ENCODE data around the gene ALK.

The ALK gene

GRCh38 chr2:29446847-29447246, 474.5 kb downstream of the ALK start:
- no peaks in the 10 kb centered on the region for H3K27me3 ChIP-seq (ENCODE audit: insufficient read depth, low read depth)
- H2AFZ ChIP-seq (ENCODE audit: low read depth) = no peak overlapping the region
- H4K20me1 ChIP-seq (ENCODE audit: insufficient read depth) = no peaks in the 10 kb centered on the region
- no peak overlapping the region for H3K9ac ChIP-seq
- no peak overlapping the region for H3K27ac ChIP-seq
- H3K36me3 ChIP-seq (ENCODE audit: insufficient read depth) = no peaks in the 10 kb centered on the region
- TF ChIP-seq CTCF (conservative IDR thresholded peaks at IDR 0.05; ENCODE audit: low read depth, low read length) = no peak
- no peak overlapping the region for H3K4me2 ChIP-seq
- no peak overlapping the region for H3K4me3 ChIP-seq (IDR thresholded peaks at IDR 0.05; ENCODE audit: insufficient read depth, low read depth, low read length)
- no peaks in the 10 kb centered on the region for H3K4me1 ChIP-seq (ENCODE audit: low read depth, poor library complexity, severe bottlenecking)
- H3K79me2 ChIP-seq (ENCODE audit: insufficient read depth, low read depth) = no peaks in the 10 kb centered on the region

- H3K4me3 ChIP-seq (IDR thresholded peaks at IDR 0.05; ENCODE audit: insufficient read depth, low read depth, low read length) = no peak overlapping the region
- no peaks in the 10 kb centered on the region for H3K4me1 ChIP-seq (ENCODE audit: low read depth, poor library complexity, severe bottlenecking)
- H2AFZ ChIP-seq (ENCODE audit: low read depth) = no peak overlapping the region
- no peaks in the 10 kb centered on the region for H3K79me2 ChIP-seq (ENCODE audit: insufficient read depth, low read depth)
- TF ChIP-seq CTCF (conservative IDR thresholded peaks at IDR 0.05; ENCODE audit: low read depth, low read length) = no peak
- no peak overlapping the region for H3K9ac ChIP-seq
- no peaks in the 10 kb centered on the region for H3K27me3 ChIP-seq (ENCODE audit: insufficient read depth, low read depth)
- no peaks in the 10 kb centered on the region for H4K20me1 ChIP-seq (ENCODE audit: insufficient read depth)
- H3K27ac ChIP-seq = no peak overlapping the region
- H3K36me3 ChIP-seq (ENCODE audit: insufficient read depth) = no peaks in the 10 kb centered on the region
- H3K4me2 ChIP-seq = no peak overlapping the region
These were observed 477.2 kb downstream of the ALK start for GRCh38 chr2:29444150-29444549.

GRCh38 chr2:29443627-29444026, 477.8 kb downstream of the ALK start:
- Histone ChIP-seq H3K79me2 (ENCODE audit: insufficient read depth, low read depth) (no peaks in the 10 kb centered on the region), H2AFZ (ENCODE audit: low read depth) (no peak overlapping the region), H3K27me3 (ENCODE audit: insufficient read depth, low read depth) (no peaks in the 10 kb centered on the region), H3K4me1 (ENCODE audit: low read depth, poor library complexity, severe bottlenecking) (no peaks in the 10 kb centered on the region), H4K20me1 (ENCODE audit: insufficient read depth) (no peaks in the 10 kb centered on the region), H3K9ac (no peak overlapping the region), H3K36me3 (ENCODE audit: insufficient read depth) (no peaks in the 10 kb centered on the region), H3K4me2 (no peak overlapping the region), H3K27ac (no peak overlapping the region), H3K4me3 (IDR thresholded peaks at IDR 0.05; ENCODE audit: insufficient read depth, low read depth, low read length) (no peak overlapping the region)
- TF ChIP-seq CTCF (conservative IDR thresholded peaks at IDR 0.05; ENCODE audit: low read depth, low read length) = no peak

- no peak for TF ChIP-seq CTCF (conservative IDR thresholded peaks at IDR 0.05; ENCODE audit: low read depth, low read length)
- H3K27ac ChIP-seq = no peak overlapping the region
- H3K4me1 ChIP-seq (ENCODE audit: low read depth, poor library complexity, severe bottlenecking) = no peaks in the 10 kb centered on the region
- H3K9ac ChIP-seq = no peak overlapping the region
- H2AFZ ChIP-seq (ENCODE audit: low read depth) = no peak overlapping the region
- H3K79me2 ChIP-seq (ENCODE audit: insufficient read depth, low read depth) = no peaks in the 10 kb centered on the region
- H3K36me3 ChIP-seq (ENCODE audit: insufficient read depth) = no peaks in the 10 kb centered on the region
- H3K4me3 ChIP-seq (IDR thresholded peaks at IDR 0.05; ENCODE audit: insufficient read depth, low read depth, low read length) = no peak overlapping the region
- H4K20me1 ChIP-seq (ENCODE audit: insufficient read depth) = no peaks in the 10 kb centered on the region
- no peaks in the 10 kb centered on the region for H3K27me3 ChIP-seq (ENCODE audit: insufficient read depth, low read depth)
- H3K4me2 ChIP-seq = no peak overlapping the region
These were observed 478.2 kb downstream of the ALK start for GRCh38 chr2:29443151-29443550.
